Measurements from ENCODE around the gene TNKS2.

DNA sequence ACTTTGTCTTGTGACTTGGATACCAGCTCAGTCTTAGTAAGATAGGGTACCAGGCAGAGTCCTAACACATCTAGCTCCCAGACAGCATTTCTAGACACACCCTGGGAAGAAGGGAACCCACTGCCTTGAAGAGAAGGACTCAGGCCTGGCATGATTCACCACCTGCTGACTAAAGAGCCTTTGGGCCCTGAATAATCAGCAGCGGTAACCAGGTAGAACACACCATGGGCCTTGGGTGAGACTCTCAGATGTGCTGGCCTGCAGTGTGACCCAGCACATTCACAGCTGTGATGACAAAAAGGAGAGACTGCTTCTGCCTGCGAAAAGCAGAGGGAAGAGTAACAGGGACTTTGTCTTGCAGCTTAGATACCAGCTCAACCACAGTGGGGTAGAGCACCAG is 10.4 kb upstream of the TNKS2 start:
- TF ChIP-seq POLR2A (IDR thresholded peaks at IDR 0.05; ENCODE audit: low read depth, low read length) (no peak), POLR2AphosphoS5 (IDR thresholded peaks at IDR 0.05; ENCODE audit: low read depth, low read length) (no peak), TAF1 (IDR thresholded peaks at IDR 0.05; ENCODE audit: borderline replicate concordance, low read depth, low read length) (no peak)

All from GM12892 (cell line).